SK-MEL-5 (cell line): ENCODE data around the gene RAVER1. TPM values are rescaled to one million over a fixed set of nuclear protein-coding genes. Genes with fewer than 3 reads are reported as not detected.
"Not testable (repeated sequence)": the region's sequence is repeated elsewhere in the genome, so short reads cannot be mapped to it uniquely, and the experiment has no call there.

Experiments
- DNase-seq: peaks from one replicate; pipeline ENCODE4 v3.0.0-alpha.2; 2016; ENCODE audit warnings: low read depth, low spot score
- in situ Hi-C: cut with HindIII; loops from 2 replicates; pipeline ENCODE4 v1.10.0; 2016; ENCODE audit warnings: low sequenced_read_pairs, high pct_unique_total_duplicates, low pct_unique_long_range_greater_than_20kb
- total RNA-seq: library from RNA; depleted of rRNA; stranded (reverse); fragments of >200 nt; shearing (Covaris generic); gene quantifications from 2 replicates; pipeline ENCODE4 v1.2.3, GENCODE V29; 2014

RAVER1 gene
- total RNA-seq, 1 experiment from 2014 or later = 7.3 TPM

- DNase-seq = peak; percentile 7
Observed at GRCh38 chr19:10353793-10354391, 20.6 kb upstream of the RAVER1 start.

GRCh38 chr19:10352764-10353671, 19.7 kb upstream of the RAVER1 start:
- in situ Hi-C loops = no loop called here
- DNase-seq = no peak

More at GRCh38 chr19:10353793-10354391, 20.6 kb upstream of the RAVER1 start:
- in situ Hi-C loops = no loop called here

GRCh38 chr19:10346509-10346908, 13.2 kb upstream of the RAVER1 start:
- peak; percentile 22 for DNase-seq
- in situ Hi-C loops = no loop called here

GRCh38 chr19:10344780-10345179, 11.5 kb upstream of the RAVER1 start:
- DNase-seq = no peak
- in situ Hi-C loops = no loop called here

- DNase-seq = no peak
- in situ Hi-C loops = no loop called here
Observed at GRCh38 chr19:10343495-10343894, 10.2 kb upstream of the RAVER1 start.

GRCh38 chr19:10339977-10340376, 6.6 kb upstream of the RAVER1 start:
- in situ Hi-C loops = no loop called here
- no peak for DNase-seq

- in situ Hi-C loops = no loop called here
- DNase-seq = no peak
Observed at GRCh38 chr19:10339380-10339960, 6.1 kb upstream of the RAVER1 start, which contains the start of gene ICAM3. ICAM3 (minus strand) TSS chr19:10339624; CDS start chr19:10339614, 10 bp downstream.

GRCh38 chr19:10338940-10339339, 5.6 kb upstream of the RAVER1 start:
- DNase-seq = no peak
- in situ Hi-C loops = no loop called here

- DNase-seq, in situ Hi-C loops: not testable (repeated sequence)
Observed at GRCh38 chr19:10336725-10337124, 3.4 kb upstream of the RAVER1 start.

- in situ Hi-C loops = no loop called here
- no peak for DNase-seq
Observed at GRCh38 chr19:10335352-10335985, 2.1 kb upstream of the RAVER1 start.

- in situ Hi-C loops = no loop called here
- DNase-seq = peak; percentile 94
Observed at GRCh38 chr19:10334588-10335351, 1.4 kb upstream of the RAVER1 start.

- no peak for DNase-seq
- in situ Hi-C loops = no loop called here
Observed at GRCh38 chr19:10333758-10334587, 644 bp upstream of the RAVER1 start.

- no peak for DNase-seq
- in situ Hi-C loops = no loop called here
Observed at GRCh38 chr19:10332158-10332964, 968 bp downstream of the RAVER1 start.

- no peak for DNase-seq
- in situ Hi-C loops = no loop called here
Observed at GRCh38 chr19:10329555-10329954, 3.8 kb downstream of the RAVER1 start.

GRCh38 chr19:10328558-10329429, 4.5 kb downstream of the RAVER1 start:
- DNase-seq = no peak
- in situ Hi-C loops = no loop called here
